ENCODE results near the gene RGS3. TPM values are rescaled to one million over a fixed set of nuclear protein-coding genes. Genes with fewer than 3 reads are reported as not detected.
"Not testable (repeated sequence)": the region's sequence is repeated elsewhere in the genome, so short reads cannot be mapped to it uniquely, and the experiment has no call there.

The RGS3 gene
- polyA plus RNA-seq, 1 donor, result 33.0 TPM

DNA sequence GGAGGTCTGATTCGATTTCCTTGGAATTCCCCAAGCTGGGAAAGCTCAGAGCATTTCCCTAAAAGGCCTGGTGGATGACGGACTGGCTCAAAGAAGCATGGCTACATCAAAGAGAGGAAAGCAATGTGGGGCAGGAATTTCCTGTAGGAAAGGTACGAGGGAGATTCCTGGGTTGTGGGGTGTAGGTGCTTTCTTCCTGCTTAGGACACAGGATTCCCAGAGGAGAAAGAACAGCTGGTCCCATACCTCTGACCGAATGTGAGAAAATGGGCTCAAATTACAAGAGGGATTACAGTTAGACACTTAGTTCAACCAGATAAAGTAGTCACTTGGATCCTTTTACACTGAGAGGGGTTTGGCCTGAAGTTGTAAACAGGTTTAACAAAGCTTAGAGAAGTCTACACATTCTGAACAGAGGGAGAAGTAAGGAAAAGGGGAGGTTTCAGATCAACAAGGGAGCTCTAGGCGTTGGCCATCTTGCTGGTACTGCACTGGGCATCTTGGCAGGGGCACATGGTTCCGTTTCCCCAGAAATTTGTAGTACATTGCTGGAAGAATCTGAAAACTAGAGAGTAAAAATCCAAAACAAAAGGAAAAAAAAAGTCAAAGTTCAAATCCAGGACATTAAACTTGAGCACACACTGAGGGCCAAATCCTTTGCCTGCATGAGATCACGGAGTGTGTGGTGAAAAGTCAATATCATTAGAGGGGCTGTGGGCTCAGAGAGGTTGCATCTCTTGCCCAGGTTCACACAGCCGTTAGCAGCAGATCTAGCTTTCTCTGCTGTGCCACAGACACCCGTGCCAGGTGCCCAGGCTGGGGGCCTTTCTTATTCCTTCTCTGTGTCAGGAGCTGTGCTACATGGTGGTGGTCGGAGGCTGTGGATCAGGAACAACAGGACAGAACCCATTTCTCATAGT, 171.3 kb downstream of the RGS3 start:
- H3K4me3 ChIP-seq (ENCODE audit: low read length), result no peak overlapping the region
- WGBS (ENCODE audit: insufficient coverage, low lambda C conversion rate), result 0% methylated on average over 1 of the region's 10 CpGs
- no peaks in the 10 kb centered on the region for H3K36me3 ChIP-seq (ENCODE audit: control insufficient read depth, insufficient read depth, low read length)
- H3K9me3 ChIP-seq (ENCODE audit: control insufficient read depth, low read depth, low read length), result no peaks in the 10 kb centered on the region
- no peak for DNase-seq
- H3K27ac ChIP-seq (ENCODE audit: low read length), result no peak overlapping the region
- no peaks in the 10 kb centered on the region for H3K4me1 ChIP-seq (ENCODE audit: control insufficient read depth, insufficient read depth, low read length)
- no peaks in the 10 kb centered on the region for H3K27me3 ChIP-seq (ENCODE audit: control insufficient read depth, insufficient read depth, low read length)

DNA sequence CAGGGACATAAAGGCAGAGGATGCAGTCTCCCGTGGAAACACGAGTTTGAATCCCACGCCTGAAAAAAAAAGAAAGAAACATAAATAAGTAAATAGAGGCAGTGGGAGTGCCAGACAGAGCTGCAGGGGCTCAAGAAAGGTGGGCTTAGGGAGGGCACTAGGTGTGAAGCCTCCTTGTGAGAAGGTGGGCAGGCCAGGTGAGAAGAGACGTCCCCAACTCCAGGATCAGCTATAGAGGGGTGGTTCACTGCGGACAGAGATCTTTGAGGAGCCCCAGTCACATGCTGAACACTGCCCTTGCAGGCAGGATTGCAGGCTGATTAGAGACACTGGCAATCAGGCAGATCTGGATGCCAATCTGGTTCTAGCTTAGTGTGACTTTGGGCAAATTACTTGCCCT, 172.1 kb downstream of the RGS3 start:
- Histone ChIP-seq H3K27me3 (ENCODE audit: control insufficient read depth, insufficient read depth, low read length) (no peaks in the 10 kb centered on the region), H3K36me3 (ENCODE audit: control insufficient read depth, insufficient read depth, low read length) (no peaks in the 10 kb centered on the region), H3K4me1 (ENCODE audit: control insufficient read depth, insufficient read depth, low read length) (no peaks in the 10 kb centered on the region), H3K27ac (ENCODE audit: low read length) (no peak overlapping the region), H3K4me3 (ENCODE audit: low read length) (no peak overlapping the region), H3K9me3 (ENCODE audit: control insufficient read depth, low read depth, low read length) (no peaks in the 10 kb centered on the region)
- no peak for DNase-seq
- WGBS (ENCODE audit: insufficient coverage, low lambda C conversion rate), result no CpG with 5 or more reads among the region's 5 CpGs

DNA sequence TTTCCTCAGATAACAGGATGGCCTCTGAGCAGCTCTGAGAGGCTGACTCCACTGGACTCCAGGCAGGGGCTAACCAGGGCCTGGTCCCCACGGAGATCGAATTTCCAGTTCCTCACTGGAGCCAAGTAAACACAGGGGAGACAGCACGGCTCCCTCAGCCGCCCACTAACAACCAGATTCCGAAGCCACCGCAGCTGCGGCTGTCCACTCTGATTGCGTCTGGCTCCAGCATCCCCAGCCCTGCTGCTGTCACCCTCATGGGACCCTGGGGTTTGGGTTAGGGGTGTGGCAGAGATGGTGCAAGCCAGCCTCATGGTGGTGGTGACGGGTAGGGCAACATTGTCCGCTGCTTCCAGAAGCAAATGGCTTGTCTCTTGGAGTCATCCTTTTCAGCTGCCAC, 172.6 kb downstream of the RGS3 start:
- H3K27ac ChIP-seq (ENCODE audit: low read length), result no peak overlapping the region
- H3K4me1 ChIP-seq (ENCODE audit: control insufficient read depth, insufficient read depth, low read length), result no peaks in the 10 kb centered on the region
- H3K27me3 ChIP-seq (ENCODE audit: control insufficient read depth, insufficient read depth, low read length), result no peaks in the 10 kb centered on the region
- no peaks in the 10 kb centered on the region for H3K36me3 ChIP-seq (ENCODE audit: control insufficient read depth, insufficient read depth, low read length)
- no peaks in the 10 kb centered on the region for H3K9me3 ChIP-seq (ENCODE audit: control insufficient read depth, low read depth, low read length)
- no CpG with 5 or more reads among the region's 10 CpGs for WGBS (ENCODE audit: insufficient coverage, low lambda C conversion rate)
- H3K4me3 ChIP-seq (ENCODE audit: low read length), result no peak overlapping the region
- no peak for DNase-seq

DNA sequence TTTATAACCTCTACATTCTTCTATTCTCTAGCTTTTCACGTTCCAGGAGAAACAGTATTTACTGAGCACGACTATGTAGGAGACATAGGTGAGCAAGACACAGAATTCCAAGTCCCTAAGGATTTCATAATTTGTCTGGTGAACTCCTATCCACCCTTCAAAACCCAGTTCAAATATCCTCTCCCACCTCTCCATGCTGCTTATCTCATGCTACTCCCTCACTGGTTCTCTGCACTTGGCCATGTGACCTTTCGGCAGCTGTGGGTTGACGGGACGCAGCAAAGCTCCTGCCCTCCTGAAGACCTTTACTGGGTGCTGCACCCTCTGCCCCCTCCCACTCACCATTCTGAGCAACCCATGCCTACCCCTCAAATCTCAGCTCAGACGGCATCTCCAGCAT, 173.2 kb downstream of the RGS3 start:
- Histone ChIP-seq H3K4me3 (ENCODE audit: low read length) (no peak overlapping the region), H3K36me3 (ENCODE audit: control insufficient read depth, insufficient read depth, low read length) (no peaks in the 10 kb centered on the region), H3K4me1 (ENCODE audit: control insufficient read depth, insufficient read depth, low read length) (no peaks in the 10 kb centered on the region), H3K27ac (ENCODE audit: low read length) (no peak overlapping the region), H3K9me3 (ENCODE audit: control insufficient read depth, low read depth, low read length) (no peaks in the 10 kb centered on the region), H3K27me3 (ENCODE audit: control insufficient read depth, insufficient read depth, low read length) (no peaks in the 10 kb centered on the region)
- WGBS (ENCODE audit: insufficient coverage, low lambda C conversion rate), result 67% methylated on average over 1 of the region's 6 CpGs
- no peak for DNase-seq

DNA sequence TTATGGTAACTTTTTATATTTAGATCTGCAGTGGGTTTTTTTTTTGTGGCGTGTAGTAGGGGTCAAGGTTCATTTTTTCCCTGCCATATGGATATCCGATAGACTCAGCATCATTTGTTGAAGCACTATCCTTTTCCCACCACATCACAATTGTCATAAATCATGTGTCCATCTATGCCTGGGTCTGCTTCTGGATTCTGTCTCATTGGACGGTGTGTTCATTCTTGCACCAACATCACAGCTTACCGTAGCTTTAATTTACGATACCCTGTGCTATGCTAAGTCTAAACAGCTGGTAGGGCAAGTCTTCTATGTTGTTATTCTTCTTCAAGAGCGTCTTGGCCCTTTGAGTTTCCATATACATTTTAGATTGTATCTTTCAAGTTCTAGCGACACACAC, 175.0 kb downstream of the RGS3 start:
- WGBS (ENCODE audit: insufficient coverage, low lambda C conversion rate), result no CpG with 5 or more reads among the region's 7 CpGs
- no peaks in the 10 kb centered on the region for H3K4me1 ChIP-seq (ENCODE audit: control insufficient read depth, insufficient read depth, low read length)
- H3K36me3 ChIP-seq (ENCODE audit: control insufficient read depth, insufficient read depth, low read length), result no peaks in the 10 kb centered on the region
- no peak overlapping the region for H3K27ac ChIP-seq (ENCODE audit: low read length)
- H3K27me3 ChIP-seq (ENCODE audit: control insufficient read depth, insufficient read depth, low read length), result no peaks in the 10 kb centered on the region
- no peak for DNase-seq
- H3K4me3 ChIP-seq (ENCODE audit: low read length), result no peak overlapping the region
- no peaks in the 10 kb centered on the region for H3K9me3 ChIP-seq (ENCODE audit: control insufficient read depth, low read depth, low read length)

DNA sequence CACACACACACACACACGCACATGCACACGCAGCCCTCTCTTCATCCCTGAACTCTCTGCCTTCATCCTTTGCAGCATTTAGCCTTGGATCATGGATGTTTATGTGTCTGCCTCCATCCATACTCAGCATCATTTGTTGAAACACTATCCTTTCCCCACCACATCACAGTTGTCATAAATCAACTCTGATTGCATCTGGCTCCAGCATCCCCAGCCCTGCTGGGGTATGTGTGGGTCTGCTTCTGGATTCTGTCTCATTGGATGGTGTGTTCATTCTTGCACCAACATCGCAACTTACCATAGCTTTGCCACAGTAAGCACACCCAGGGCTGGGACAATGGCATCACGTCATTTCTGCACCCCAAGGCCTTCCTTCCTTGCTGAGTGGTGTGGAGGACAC, 175.4 kb downstream of the RGS3 start:
- H3K4me3 ChIP-seq (ENCODE audit: low read length), result no peak overlapping the region
- H3K36me3 ChIP-seq (ENCODE audit: control insufficient read depth, insufficient read depth, low read length), result no peaks in the 10 kb centered on the region
- no peak for DNase-seq
- H3K9me3 ChIP-seq (ENCODE audit: control insufficient read depth, low read depth, low read length), result no peaks in the 10 kb centered on the region
- no CpG with 5 or more reads among the region's 4 CpGs for WGBS (ENCODE audit: insufficient coverage, low lambda C conversion rate)
- H3K27me3 ChIP-seq (ENCODE audit: control insufficient read depth, insufficient read depth, low read length), result no peaks in the 10 kb centered on the region
- no peak overlapping the region for H3K27ac ChIP-seq (ENCODE audit: low read length)
- H3K4me1 ChIP-seq (ENCODE audit: control insufficient read depth, insufficient read depth, low read length), result no peaks in the 10 kb centered on the region

DNA sequence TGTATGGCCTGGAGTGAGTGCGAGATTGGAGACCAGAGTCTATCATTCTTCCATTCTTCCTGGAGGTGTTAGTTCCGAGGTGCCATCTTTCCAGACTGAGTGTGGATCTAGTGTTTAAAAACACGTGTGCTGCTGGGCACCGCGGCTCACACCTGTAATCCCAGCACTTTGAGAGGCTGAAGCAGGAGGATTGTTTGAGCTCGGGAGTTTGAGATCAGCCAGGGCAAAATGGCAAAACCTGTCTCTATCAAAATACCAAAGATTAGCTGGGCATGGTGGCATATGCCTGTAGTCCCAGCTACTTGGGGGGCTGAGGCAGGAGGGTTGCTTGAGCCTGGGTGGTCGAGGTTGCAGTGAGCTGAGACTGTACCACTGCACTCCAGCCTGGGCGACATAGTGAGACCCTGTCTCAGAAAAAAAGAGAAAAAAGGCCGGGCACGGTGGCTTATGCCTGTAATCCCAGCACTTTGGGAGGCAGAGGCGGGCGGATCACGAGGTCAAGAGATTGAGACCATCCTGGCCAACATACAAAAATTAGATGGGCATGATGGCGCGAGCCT, 176.0 kb downstream of the RGS3 start:
- not testable (repeated sequence) for DNase-seq; H3K27me3 ChIP-seq (ENCODE audit: control insufficient read depth, insufficient read depth, low read length); H3K36me3 ChIP-seq (ENCODE audit: control insufficient read depth, insufficient read depth, low read length); H3K9me3 ChIP-seq (ENCODE audit: control insufficient read depth, low read depth, low read length); H3K4me3 ChIP-seq (ENCODE audit: low read length); H3K4me1 ChIP-seq (ENCODE audit: control insufficient read depth, insufficient read depth, low read length); H3K27ac ChIP-seq (ENCODE audit: low read length)
- no CpG with 5 or more reads among the region's 15 CpGs for WGBS (ENCODE audit: insufficient coverage, low lambda C conversion rate)

DNA sequence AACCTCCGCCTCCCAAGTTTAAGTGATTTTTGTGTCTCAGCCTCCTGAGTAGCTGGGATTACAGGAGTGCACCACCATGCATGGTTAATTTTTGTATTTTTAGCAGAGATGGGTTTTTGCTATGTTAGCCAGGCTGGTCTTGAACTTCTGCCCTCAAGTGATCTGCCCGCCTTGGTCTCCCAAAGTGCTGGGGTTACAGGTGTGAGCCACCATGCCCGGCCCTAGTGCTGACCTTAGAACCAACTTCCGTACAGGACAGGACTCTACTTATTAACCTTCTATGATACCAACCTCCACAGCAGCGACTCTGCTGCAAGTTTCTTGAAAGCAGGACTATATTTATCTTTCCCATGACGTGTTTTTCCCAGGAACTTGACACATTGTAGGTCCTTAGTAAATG, 176.9 kb downstream of the RGS3 start:
- H3K4me3 ChIP-seq (ENCODE audit: low read length), result no peak overlapping the region
- H3K36me3 ChIP-seq (ENCODE audit: control insufficient read depth, insufficient read depth, low read length), result no peaks in the 10 kb centered on the region
- H3K4me1 ChIP-seq (ENCODE audit: control insufficient read depth, insufficient read depth, low read length), result no peaks in the 10 kb centered on the region
- DNase-seq, result no peak
- WGBS (ENCODE audit: insufficient coverage, low lambda C conversion rate), result no CpG with 5 or more reads among the region's 6 CpGs
- no peak overlapping the region for H3K27ac ChIP-seq (ENCODE audit: low read length)
- H3K9me3 ChIP-seq (ENCODE audit: control insufficient read depth, low read depth, low read length), result no peaks in the 10 kb centered on the region
- H3K27me3 ChIP-seq (ENCODE audit: control insufficient read depth, insufficient read depth, low read length), result no peaks in the 10 kb centered on the region

DNA sequence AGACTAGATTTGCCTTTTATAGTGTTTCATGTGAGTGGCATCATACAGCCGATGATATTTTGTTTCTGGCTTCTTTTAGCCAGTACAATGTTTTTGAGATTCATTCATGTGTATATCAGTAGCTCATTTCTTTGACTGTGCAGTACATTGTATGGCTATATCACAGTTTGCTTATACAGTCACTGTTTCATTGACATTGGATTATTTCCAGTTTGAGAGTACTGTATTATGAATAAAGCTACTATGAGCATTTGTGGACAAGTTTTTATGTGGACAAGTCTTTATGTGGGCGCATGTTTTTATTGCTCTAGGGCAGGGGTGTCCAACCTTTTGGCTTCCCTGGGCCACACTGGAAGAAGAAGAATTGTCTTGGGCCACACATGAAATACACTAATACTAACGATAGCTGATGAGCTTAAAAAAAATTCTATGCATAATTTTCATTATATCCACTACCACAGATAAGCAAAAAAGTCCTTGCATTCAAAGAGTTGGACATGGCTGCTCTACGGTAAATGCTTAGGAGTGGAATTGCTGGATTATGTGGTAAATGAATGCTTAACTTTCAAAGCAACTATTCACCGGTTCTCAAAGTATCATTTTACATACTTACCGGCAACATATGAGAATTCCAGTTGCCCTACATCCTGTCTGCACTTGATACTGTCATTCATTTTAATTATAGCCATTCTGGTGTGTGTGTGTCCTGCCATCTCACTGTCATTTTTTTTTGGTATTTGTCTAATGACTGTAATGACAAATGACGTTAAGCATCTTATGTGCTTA, 177.8 kb downstream of the RGS3 start:
- Histone ChIP-seq H3K27me3 (ENCODE audit: control insufficient read depth, insufficient read depth, low read length) (no peaks in the 10 kb centered on the region), H3K36me3 (ENCODE audit: control insufficient read depth, insufficient read depth, low read length) (no peaks in the 10 kb centered on the region), H3K4me1 (ENCODE audit: control insufficient read depth, insufficient read depth, low read length) (no peaks in the 10 kb centered on the region), H3K4me3 (ENCODE audit: low read length) (no peak overlapping the region), H3K9me3 (ENCODE audit: control insufficient read depth, low read depth, low read length) (no peaks in the 10 kb centered on the region), H3K27ac (ENCODE audit: low read length) (no peak overlapping the region)
- 100% methylated on average over 3 of the region's 7 CpGs for WGBS (ENCODE audit: insufficient coverage, low lambda C conversion rate)
- DNase-seq, result no peak

DNA sequence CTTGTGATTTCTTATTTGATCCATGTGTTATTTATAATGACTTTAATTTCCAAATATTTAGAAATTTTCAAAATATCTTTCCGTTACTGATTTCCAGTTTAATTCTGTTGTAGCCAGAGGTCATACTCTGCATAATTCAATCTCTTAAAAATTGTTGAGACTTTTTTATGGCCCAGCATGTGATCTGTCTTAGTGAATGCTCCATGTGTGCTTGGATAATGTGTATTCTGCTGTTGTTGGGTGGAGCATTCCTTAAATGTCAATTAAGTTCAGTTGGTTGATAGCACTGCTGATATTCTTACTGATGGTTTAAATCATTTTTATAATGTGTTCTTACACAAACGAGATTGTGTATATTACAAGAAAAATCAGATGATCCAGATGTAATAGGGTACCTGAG, 180.8 kb downstream of the RGS3 start:
- WGBS (ENCODE audit: insufficient coverage, low lambda C conversion rate), result 100% methylated on average over 1 of the region's 2 CpGs
- H3K27ac ChIP-seq (ENCODE audit: low read length), result no peak overlapping the region
- no peaks in the 10 kb centered on the region for H3K36me3 ChIP-seq (ENCODE audit: control insufficient read depth, insufficient read depth, low read length)
- peaks cover 6% of the 10 kb centered on the region for H3K4me1 ChIP-seq (ENCODE audit: control insufficient read depth, insufficient read depth, low read length)
- H3K9me3 ChIP-seq (ENCODE audit: control insufficient read depth, low read depth, low read length), result no peaks in the 10 kb centered on the region
- no peak for DNase-seq
- no peak overlapping the region for H3K4me3 ChIP-seq (ENCODE audit: low read length)
- H3K27me3 ChIP-seq (ENCODE audit: control insufficient read depth, insufficient read depth, low read length), result no peaks in the 10 kb centered on the region
